EL (cell line): Measurements from ENCODE around the gene PHF3.

ENCODE experiments used
- DNase-seq: peaks from one replicate; pipeline ENCODE4 v3.0.0-alpha.2; 2016

Gene PHF3

GRCh38 chr6:63635588-63636517 is at the start of gene PHF3:
PHF3 (plus strand) TSS chr6:63635802; CDS start chr6:63646552, 10,750 bp downstream.
- DNase-seq: peak; percentile 90

GRCh38 chr6:63589952-63590411 is 45.6 kb upstream of the PHF3 start:
- DNase-seq: no peak

- no peak for DNase-seq
These were observed 42.7 kb upstream of the PHF3 start for GRCh38 chr6:63592886-63593285.

- DNase-seq: peak; percentile 13
These were observed 38.2 kb upstream of the PHF3 start for GRCh38 chr6:63597141-63598048.

- DNase-seq: peak; percentile 63
These were observed 37.3 kb upstream of the PHF3 start for GRCh38 chr6:63598049-63599036.

- no peak for DNase-seq
These were observed 36.4 kb upstream of the PHF3 start for GRCh38 chr6:63599243-63599642.

GRCh38 chr6:63600136-63600535 is 35.5 kb upstream of the PHF3 start:
- DNase-seq: no peak

- no peak for DNase-seq
These were observed 26.4 kb upstream of the PHF3 start for GRCh38 chr6:63609231-63609630.

- DNase-seq: no peak
These were observed 24.7 kb upstream of the PHF3 start for GRCh38 chr6:63610944-63611343.

GRCh38 chr6:63611560-63611959 is 24.0 kb upstream of the PHF3 start:
- DNase-seq: no peak

- DNase-seq: no peak
These were observed 20.0 kb upstream of the PHF3 start for GRCh38 chr6:63615590-63615989.

GRCh38 chr6:63624091-63624490 is 11.5 kb upstream of the PHF3 start:
- DNase-seq: no peak

- no peak for DNase-seq
These were observed 5.1 kb upstream of the PHF3 start for GRCh38 chr6:63630466-63630865.

GRCh38 chr6:63634630-63635029 is 972 bp upstream of the PHF3 start:
- no peak for DNase-seq

GRCh38 chr6:63635215-63635587 is 401 bp upstream of the PHF3 start:
- no peak for DNase-seq

- DNase-seq: peak; percentile 42
These were observed 968 bp downstream of the PHF3 start for GRCh38 chr6:63636518-63637021.

- DNase-seq: no peak
These were observed 2.4 kb downstream of the PHF3 start for GRCh38 chr6:63637865-63638445.

GRCh38 chr6:63640062-63640461 is 4.5 kb downstream of the PHF3 start:
- DNase-seq: peak; percentile 83

- DNase-seq: no peak
These were observed 8.3 kb downstream of the PHF3 start for GRCh38 chr6:63643862-63644261.

- DNase-seq: peak; percentile 28
These were observed 9.2 kb downstream of the PHF3 start for GRCh38 chr6:63644668-63645326.

- DNase-seq: no peak
These were observed 13.7 kb downstream of the PHF3 start for GRCh38 chr6:63649269-63649668.
